HepG2 (cell line): ENCODE results near the gene RHOT2. TPM values are rescaled to one million over a fixed set of nuclear protein-coding genes. Genes with fewer than 3 reads are reported as not detected.
A peak's percentile ranks its signal among the peaks of the same experiment; 100 is the strongest.

ENCODE experiments used
- ARNT2 ChIP-seq: sonication (generic); formaldehyde crosslinking; IDR thresholded peaks from 2 replicates; pipeline ENCODE4 v1.8.0; 2022; ENCODE audit warnings: mild to moderate bottlenecking, low read depth, missing genetic modification reagents, moderate library complexity
- ARNTL ChIP-seq: sonication (generic); formaldehyde crosslinking; IDR thresholded peaks from 2 replicates; pipeline ENCODE4 v1.4.0; 2020; ENCODE audit warnings: mild to moderate bottlenecking, missing genetic modification reagents
- ESRRA ChIP-seq: sonication (generic); formaldehyde crosslinking; IDR thresholded peaks from 2 replicates; pipeline ENCODE4 v1.5.1; 2020; ENCODE audit warnings: mild to moderate bottlenecking, low read depth, missing genetic modification reagents
- KDM6A ChIP-seq: IDR thresholded peaks from 2 replicates; pipeline ENCODE4 v1.6.1; 2016; ENCODE audit warnings: low read depth
- NFKB2 ChIP-seq: sonication (generic); formaldehyde crosslinking; IDR thresholded peaks from 2 replicates; pipeline ENCODE4 v1.4.0; 2020; ENCODE audit warnings: missing genetic modification reagents, borderline replicate concordance
- RAD51 ChIP-seq: fragments of 450-650 bp; IDR thresholded peaks from 2 replicates; pipeline ENCODE4 v1.6.1; 2016; ENCODE audit warnings: borderline replicate concordance
- SRF ChIP-seq: IDR thresholded peaks from 2 replicates; pipeline ENCODE4 v1.6.1; 2011; ENCODE audit warnings: mild to moderate bottlenecking, low read depth, low read length, moderate library complexity
- THAP7 ChIP-seq: sonication (generic); formaldehyde crosslinking; IDR thresholded peaks from 2 replicates; pipeline ENCODE4 v1.8.1; 2023; ENCODE audit warnings: mild to moderate bottlenecking, missing genetic modification reagents
- THAP9 ChIP-seq: sonication (generic); formaldehyde crosslinking; IDR thresholded peaks from 2 replicates; pipeline ENCODE4; 2020; ENCODE audit warnings: missing genetic modification reagents, mild to moderate bottlenecking, borderline replicate concordance
- ZBTB40 ChIP-seq, 2 experiments: fragments of 450-650 bp in 1 of 2; sonication (generic) in 1 of 2; formaldehyde crosslinking in 1 of 2; IDR thresholded peaks; 2 replicates each; pipeline versions ENCODE4 v1.6.1 to v1.8.0; 2016 to 2022; ENCODE audit warnings: antibody characterized with exemption in 1 of 2, mild to moderate bottlenecking in 1 of 2, missing genetic modification reagents in 1 of 2
- ZNF143 ChIP-seq: sonication (generic); formaldehyde crosslinking; IDR thresholded peaks from 2 replicates; pipeline ENCODE4 v1.4.0; 2020; ENCODE audit warnings: missing genetic modification reagents
- ZNF253 ChIP-seq: sonication (generic); formaldehyde crosslinking; IDR thresholded peaks from 2 replicates; pipeline ENCODE4 v1.8.0; 2022; ENCODE audit warnings: mild to moderate bottlenecking, missing genetic modification reagents, borderline replicate concordance
- ZNF598 ChIP-seq: sonication (generic); formaldehyde crosslinking; IDR thresholded peaks from 2 replicates; pipeline ENCODE4 v1.5.1; 2020; ENCODE audit warnings: mild to moderate bottlenecking, missing genetic modification reagents, borderline replicate concordance
- ZNF674 ChIP-seq: sonication (generic); formaldehyde crosslinking; IDR thresholded peaks from 2 replicates; pipeline ENCODE4 v1.5.0; 2020; ENCODE audit warnings: low read depth, mild to moderate bottlenecking, missing genetic modification reagents
- polyA plus RNA-seq, 8 experiments: library from polyadenylated mRNA; depleted of rRNA in 3 of 8; stranded (reverse) in 7 of 8; unstranded in 1 of 8; fragments of >200 nt; fragmentation: Illumina TruSeq in 4 of 8; extraction: Trizol in 4 of 8; gene quantifications; 2 replicates each; pipeline versions ENCODE4 v1.2.1 to v1.2.3, GENCODE V29; 2011 to 2016; ENCODE audit warnings: low read depth in 4 of 8, missing spikeins in 1 of 8, mixed read lengths in 1 of 8; ENCODE audit not compliant: insufficient read depth in 1 of 8
- total RNA-seq, 5 experiments: library from RNA; depleted of rRNA; stranded (reverse); fragments of >200 nt; fragmentation: Illumina TruSeq; extraction: Trizol; gene quantifications; 2 replicates each; pipeline ENCODE4 v1.2.3, GENCODE V29; 2016; ENCODE audit warnings: low read depth in 1 of 5

RHOT2 gene
- total and polyA plus RNA-seq, 2 of the 13 experiments (the other 11 are each of a cell fraction or from before 2014, with no cell fraction given) = 63.6 to 76.9 TPM

GRCh38 chr16:641326-642188 lies 26.4 kb upstream of the RHOT2 start, which contains the start of gene MCRIP2 (continued):
- TF ChIP-seq ZBTB40 (IDR thresholded peaks at IDR 0.05) = no peak
- TF ChIP-seq ZBTB40 (CRISPR knock-in tag; IDR thresholded peaks at IDR 0.05) = no peak
- no peak for TF ChIP-seq ARNT2 (CRISPR knock-in tag)
- TF ChIP-seq ZNF598 (CRISPR knock-in tag) = no peak
- no peak for TF ChIP-seq ZNF674 (CRISPR knock-in tag)
- TF ChIP-seq ZNF253 = no peak
- TF ChIP-seq NFKB2 (CRISPR knock-in tag) = peak; percentile 50; the same call in 1 of the 2 replicates
- 0 out of 2 replicates have a peak, but pooled peaks have one; percentile 8 for TF ChIP-seq ARNTL (CRISPR knock-in tag)
- no peak for TF ChIP-seq ESRRA
- no peak for TF ChIP-seq KDM6A (CRISPR knock-in tag)
- TF ChIP-seq ZNF143 (CRISPR knock-in tag) = peak; percentile 52
- TF ChIP-seq RAD51 = no peak
- TF ChIP-seq THAP9 = peak; percentile 98
- no peak for TF ChIP-seq SRF
- peak; percentile 5; the same call in 1 of the 2 replicates for TF ChIP-seq THAP7 (CRISPR knock-in tag)
